ENCODE data around the gene CDH11.

The CDH11 gene

DNA sequence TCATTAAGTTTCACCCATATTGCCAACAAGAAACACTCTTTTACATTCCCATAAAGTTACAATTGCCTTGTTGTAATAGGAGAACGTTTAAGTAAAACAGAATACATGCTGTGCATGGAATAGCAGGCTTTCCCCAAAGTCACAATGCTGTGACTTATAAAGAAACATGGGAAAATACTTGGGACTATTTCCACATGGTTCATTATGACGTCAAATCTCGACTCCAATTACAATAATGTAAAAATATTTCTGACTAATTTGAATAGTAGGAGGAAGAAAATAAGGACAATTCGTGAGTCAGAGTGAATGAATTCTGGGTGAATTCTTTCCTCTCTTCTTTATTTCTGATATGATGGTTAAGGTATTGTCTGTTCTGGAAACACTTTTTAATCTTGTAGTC lies 52.8 kb downstream of the CDH11 start:
- H3K4me3 ChIP-seq (ENCODE audit: control insufficient read depth, low read depth, low read length), result no peak overlapping the region
- peak; percentile 46 for DNase-seq (ENCODE audit: low read depth)

DNA sequence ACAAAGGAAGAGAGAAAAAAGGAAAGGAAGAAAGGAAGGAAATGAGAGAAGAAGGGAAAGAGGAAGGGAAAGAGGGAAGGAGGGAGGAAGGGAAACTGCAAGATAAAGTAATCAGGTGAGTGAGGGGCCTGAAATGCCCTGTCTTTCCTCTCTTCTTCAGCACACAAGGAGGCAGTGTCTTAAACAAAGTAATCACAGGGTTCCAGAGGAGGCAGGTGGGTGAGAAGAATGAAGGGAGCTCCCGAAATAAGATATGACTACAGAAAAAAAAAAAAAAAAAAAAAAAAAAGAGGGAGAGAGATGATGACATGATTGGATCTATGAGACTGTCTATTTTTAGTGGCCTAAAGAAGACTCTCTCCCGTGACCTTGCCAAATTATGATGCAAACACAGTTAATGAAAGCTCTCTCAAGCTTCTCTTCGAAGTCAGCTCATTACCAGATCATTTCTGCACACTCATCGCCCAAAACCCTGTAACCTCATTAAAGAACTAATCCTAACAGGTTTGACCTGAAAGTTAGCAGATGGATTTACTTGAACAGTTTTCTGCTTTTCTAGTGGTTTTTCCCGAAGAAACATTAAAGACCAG lies 53.6 kb downstream of the CDH11 start:
- H3K4me3 ChIP-seq (ENCODE audit: control insufficient read depth, low read depth, low read length), result no peak overlapping the region
- TF ChIP-seq, protein P1, sequence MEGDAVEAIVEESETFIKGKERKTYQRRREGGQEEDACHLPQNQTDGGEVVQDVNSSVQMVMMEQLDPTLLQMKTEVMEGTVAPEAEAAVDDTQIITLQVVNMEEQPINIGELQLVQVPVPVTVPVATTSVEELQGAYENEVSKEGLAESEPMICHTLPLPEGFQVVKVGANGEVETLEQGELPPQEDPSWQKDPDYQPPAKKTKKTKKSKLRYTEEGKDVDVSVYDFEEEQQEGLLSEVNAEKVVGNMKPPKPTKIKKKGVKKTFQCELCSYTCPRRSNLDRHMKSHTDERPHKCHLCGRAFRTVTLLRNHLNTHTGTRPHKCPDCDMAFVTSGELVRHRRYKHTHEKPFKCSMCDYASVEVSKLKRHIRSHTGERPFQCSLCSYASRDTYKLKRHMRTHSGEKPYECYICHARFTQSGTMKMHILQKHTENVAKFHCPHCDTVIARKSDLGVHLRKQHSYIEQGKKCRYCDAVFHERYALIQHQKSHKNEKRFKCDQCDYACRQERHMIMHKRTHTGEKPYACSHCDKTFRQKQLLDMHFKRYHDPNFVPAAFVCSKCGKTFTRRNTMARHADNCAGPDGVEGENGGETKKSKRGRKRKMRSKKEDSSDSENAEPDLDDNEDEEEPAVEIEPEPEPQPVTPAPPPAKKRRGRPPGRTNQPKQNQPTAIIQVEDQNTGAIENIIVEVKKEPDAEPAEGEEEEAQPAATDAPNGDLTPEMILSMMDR (IDR thresholded peaks at IDR 0.05; ENCODE audit: control insufficient read depth, insufficient read depth, low read depth, low read length, missing control alignments), result no peak
- DNase-seq (ENCODE audit: low read depth), result peak; percentile 69

More for the DNA sequence above, 52.8 kb downstream of the CDH11 start:
- TF ChIP-seq, protein P1 (IDR thresholded peaks at IDR 0.05; ENCODE audit: control insufficient read depth, insufficient read depth, low read depth, low read length, missing control alignments), result no peak

DNA sequence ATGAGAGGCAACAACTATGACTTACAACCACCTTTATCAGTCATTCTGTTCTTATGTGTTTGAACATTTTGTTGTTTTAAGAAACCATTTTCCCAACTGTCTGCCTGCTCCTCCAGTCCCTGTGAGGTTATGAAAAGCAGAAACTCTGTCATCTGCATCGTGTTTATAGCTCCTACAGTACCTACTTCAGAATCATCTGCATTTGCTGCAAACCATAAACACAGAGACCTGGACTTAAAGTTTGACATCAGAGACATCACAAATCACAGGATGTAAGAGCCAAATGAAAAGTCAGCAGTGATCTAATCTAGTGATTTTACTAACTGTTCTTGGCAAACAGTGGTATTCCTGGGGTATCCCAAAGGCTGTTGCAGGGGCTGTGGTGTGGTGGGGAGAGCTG lies 55.2 kb downstream of the CDH11 start:
- DNase-seq (ENCODE audit: low read depth), result no peak
- TF ChIP-seq, protein P1 (IDR thresholded peaks at IDR 0.05; ENCODE audit: control insufficient read depth, insufficient read depth, low read depth, low read length, missing control alignments), result no peak
- no peak overlapping the region for H3K4me3 ChIP-seq (ENCODE audit: control insufficient read depth, low read depth, low read length)

DNA sequence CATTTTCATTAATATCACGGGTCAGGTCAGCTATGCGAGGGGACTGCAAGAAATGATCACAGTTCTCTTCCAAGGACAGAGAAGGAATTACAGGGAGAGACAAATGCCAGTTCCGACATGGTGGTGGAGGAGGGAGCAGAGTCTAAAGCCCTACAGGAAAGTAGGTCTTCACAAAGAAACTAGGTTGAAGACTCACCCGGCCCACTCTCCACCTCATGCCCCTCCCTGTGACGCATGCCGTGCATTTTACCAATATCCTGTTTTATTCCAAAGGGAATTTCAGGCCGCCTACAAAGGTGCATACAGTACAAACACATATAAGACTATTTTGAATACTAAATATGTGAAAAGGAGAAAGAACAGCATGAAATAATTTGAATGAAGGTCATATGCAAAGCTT lies 56.8 kb downstream of the CDH11 start:
- TF ChIP-seq, protein P1 (IDR thresholded peaks at IDR 0.05; ENCODE audit: control insufficient read depth, insufficient read depth, low read depth, low read length, missing control alignments), result no peak
- no peak overlapping the region for H3K4me3 ChIP-seq (ENCODE audit: control insufficient read depth, low read depth, low read length)
- no peak for DNase-seq (ENCODE audit: low read depth)

DNA sequence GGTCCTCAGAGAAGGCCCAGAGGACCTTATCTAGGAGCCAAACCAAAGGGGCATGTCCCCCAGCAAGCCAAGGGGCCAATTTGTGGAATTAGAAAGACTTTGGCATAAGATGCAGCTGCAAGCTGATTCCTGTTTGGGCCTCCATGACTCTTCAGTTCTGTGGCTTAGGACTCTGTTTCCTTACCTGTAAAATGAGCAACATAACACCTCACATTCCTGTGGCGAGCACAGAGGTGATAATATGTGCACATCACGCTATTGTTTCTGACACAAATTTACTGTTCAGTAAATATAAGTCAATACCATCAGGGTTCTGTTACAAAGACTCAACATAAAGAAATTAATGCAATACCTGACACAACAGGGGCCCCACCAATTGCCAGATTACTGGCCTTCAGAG lies 57.7 kb downstream of the CDH11 start:
- H3K4me3 ChIP-seq (ENCODE audit: control insufficient read depth, low read depth, low read length), result no peak overlapping the region
- TF ChIP-seq, protein P1 (IDR thresholded peaks at IDR 0.05; ENCODE audit: control insufficient read depth, insufficient read depth, low read depth, low read length, missing control alignments), result no peak
- DNase-seq (ENCODE audit: low read depth), result no peak

DNA sequence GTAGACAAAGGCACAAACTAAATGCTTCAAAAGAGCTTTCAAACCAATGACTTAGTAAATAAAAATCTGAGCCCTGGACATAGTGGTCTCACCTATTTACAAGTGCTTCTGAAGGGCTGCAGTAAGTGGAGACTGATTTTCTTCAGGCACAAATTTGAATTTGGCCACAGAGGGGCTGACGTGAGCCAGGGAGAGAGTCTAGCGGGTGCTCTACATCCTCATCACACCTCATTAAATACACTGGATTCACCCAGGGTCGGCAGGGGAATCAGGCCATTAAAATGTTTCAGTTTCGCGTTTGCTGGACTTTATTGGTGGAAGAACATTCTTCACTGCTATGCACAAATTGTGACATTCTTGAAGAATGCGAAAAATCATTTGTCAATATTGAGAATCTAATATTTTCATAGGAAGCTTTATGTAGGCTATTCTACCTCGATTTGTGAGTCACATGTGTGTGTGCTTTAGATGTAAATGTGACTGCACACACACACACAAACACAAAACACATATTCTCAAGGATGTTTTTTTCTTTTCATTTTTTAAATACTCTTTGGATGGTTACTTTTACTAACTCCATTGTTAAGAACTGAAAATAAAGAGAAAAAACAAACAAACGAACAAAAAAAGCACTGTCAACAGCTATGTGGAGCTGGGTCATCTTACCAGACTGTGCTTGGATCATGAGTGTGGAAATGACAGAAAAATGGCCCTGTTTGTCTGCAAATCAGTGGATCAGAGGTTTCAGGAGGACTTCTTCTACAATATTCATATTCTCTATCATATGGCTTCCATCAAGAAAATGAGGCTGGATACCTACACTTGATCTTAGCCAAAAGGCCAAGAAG lies 58.9 kb downstream of the CDH11 start:
- no peak for DNase-seq (ENCODE audit: low read depth)
- no peak overlapping the region for H3K4me3 ChIP-seq (ENCODE audit: control insufficient read depth, low read depth, low read length)
- TF ChIP-seq, protein P1 (IDR thresholded peaks at IDR 0.05; ENCODE audit: control insufficient read depth, insufficient read depth, low read depth, low read length, missing control alignments), result no peak

Measured in AG09309 (cell line).